ENCODE measurements around the gene KCNH2. TPM values are rescaled to one million over a fixed set of nuclear protein-coding genes. Genes with fewer than 3 reads are reported as not detected.

The KCNH2 gene
- total and polyA plus RNA-seq, 2 of the 13 experiments (the other 11 are each of a cell fraction or from before 2014, with no cell fraction given), result 0.09 to 0.11 TPM

- no peak for TF ChIP-seq POGK (CRISPR knock-in tag; conservative IDR thresholded peaks at IDR 0.05)
- TF ChIP-seq HOXA5 (CRISPR knock-in tag; IDR thresholded peaks at IDR 0.05), result no peak
- no peak for TF ChIP-seq HCFC1 (IDR thresholded peaks at IDR 0.05; ENCODE audit: low read depth, low read length)
- no peak for TF ChIP-seq ZBTB33 (CRISPR knock-in tag; IDR thresholded peaks at IDR 0.05)
- TF ChIP-seq AHDC1 (CRISPR knock-in tag; IDR thresholded peaks at IDR 0.05; ENCODE audit: borderline replicate concordance), result no peak
- no peak for TF ChIP-seq HIVEP1 (CRISPR knock-in tag; IDR thresholded peaks at IDR 0.05)
- TF ChIP-seq ZNF547 (CRISPR knock-in tag; IDR thresholded peaks at IDR 0.05), result no peak
- TF ChIP-seq ZNF136 (CRISPR knock-in tag; IDR thresholded peaks at IDR 0.05; ENCODE audit: low read depth), result no peak
- TF ChIP-seq ZNF569 (CRISPR knock-in tag; IDR thresholded peaks at IDR 0.05; ENCODE audit: borderline replicate concordance), result no peak
- no peak for TF ChIP-seq HMG20A (CRISPR knock-in tag; IDR thresholded peaks at IDR 0.05; ENCODE audit: borderline replicate concordance)
- no peak for TF ChIP-seq ZNF530 (CRISPR knock-in tag; IDR thresholded peaks at IDR 0.05; ENCODE audit: low read depth)
Observed at GRCh38 chr7:150977382-150978125, 567 bp downstream of the KCNH2 start (continued).

Data from HepG2 (cell line).